ENCODE data around the gene MYO1F.
"Not testable (repeated sequence)": the region's sequence is repeated elsewhere in the genome, so short reads cannot be mapped to it uniquely, and the experiment has no call there.

Gene MYO1F

GRCh38 chr19:8596168-8596567, 18.9 kb upstream of the MYO1F start:
- no peak for DNase-seq

- no peak for DNase-seq
These were observed 18.4 kb upstream of the MYO1F start for GRCh38 chr19:8595651-8596050.

- no peak for DNase-seq
These were observed 16.7 kb upstream of the MYO1F start for GRCh38 chr19:8593931-8594330.

GRCh38 chr19:8592231-8593009, 15.2 kb upstream of the MYO1F start:
- peak; percentile 3 for DNase-seq

GRCh38 chr19:8589177-8589714, 12.0 kb upstream of the MYO1F start:
- no peak for DNase-seq

- no peak for DNase-seq
These were observed 8.9 kb upstream of the MYO1F start for GRCh38 chr19:8585894-8586750.

- DNase-seq = no peak
These were observed 8.0 kb upstream of the MYO1F start for GRCh38 chr19:8584965-8585893.

- DNase-seq = no peak
These were observed 3.6 kb upstream of the MYO1F start for GRCh38 chr19:8580710-8581281.

GRCh38 chr19:8578642-8579265, 1.5 kb upstream of the MYO1F start:
- no peak for DNase-seq

GRCh38 chr19:8577741-8578140, 499 bp upstream of the MYO1F start:
- no peak for DNase-seq

- no peak for DNase-seq
These were observed 809 bp downstream of the MYO1F start for GRCh38 chr19:8576273-8576993.

GRCh38 chr19:8575467-8575997, 1.7 kb downstream of the MYO1F start:
- no peak for DNase-seq

GRCh38 chr19:8574619-8574922, 2.7 kb downstream of the MYO1F start:
- not testable (repeated sequence) for DNase-seq

- no peak for DNase-seq
These were observed 3.9 kb downstream of the MYO1F start for GRCh38 chr19:8573316-8573715.

GRCh38 chr19:8571006-8571411, 6.2 kb downstream of the MYO1F start:
- DNase-seq = no peak

- no peak for DNase-seq
These were observed 8.0 kb downstream of the MYO1F start for GRCh38 chr19:8569066-8569771.

GRCh38 chr19:8567522-8568172, 9.6 kb downstream of the MYO1F start:
- DNase-seq = no peak

- no peak for DNase-seq
These were observed 10.4 kb downstream of the MYO1F start for GRCh38 chr19:8566855-8567254.

- not testable (repeated sequence) for DNase-seq
These were observed 12.4 kb downstream of the MYO1F start for GRCh38 chr19:8564866-8565265.
